NCI-H2107 treated with DMSO at 0.1 percent for 48 hours (cell line): Measurements from ENCODE around the gene CEP112.

ENCODE experiments used
- DNase-seq: peaks from one replicate; lab custom pipeline; 2025; ENCODE audit not compliant: unreplicated experiment; lab: John Stamatoyannopoulos, UW

CEP112 gene

DNA sequence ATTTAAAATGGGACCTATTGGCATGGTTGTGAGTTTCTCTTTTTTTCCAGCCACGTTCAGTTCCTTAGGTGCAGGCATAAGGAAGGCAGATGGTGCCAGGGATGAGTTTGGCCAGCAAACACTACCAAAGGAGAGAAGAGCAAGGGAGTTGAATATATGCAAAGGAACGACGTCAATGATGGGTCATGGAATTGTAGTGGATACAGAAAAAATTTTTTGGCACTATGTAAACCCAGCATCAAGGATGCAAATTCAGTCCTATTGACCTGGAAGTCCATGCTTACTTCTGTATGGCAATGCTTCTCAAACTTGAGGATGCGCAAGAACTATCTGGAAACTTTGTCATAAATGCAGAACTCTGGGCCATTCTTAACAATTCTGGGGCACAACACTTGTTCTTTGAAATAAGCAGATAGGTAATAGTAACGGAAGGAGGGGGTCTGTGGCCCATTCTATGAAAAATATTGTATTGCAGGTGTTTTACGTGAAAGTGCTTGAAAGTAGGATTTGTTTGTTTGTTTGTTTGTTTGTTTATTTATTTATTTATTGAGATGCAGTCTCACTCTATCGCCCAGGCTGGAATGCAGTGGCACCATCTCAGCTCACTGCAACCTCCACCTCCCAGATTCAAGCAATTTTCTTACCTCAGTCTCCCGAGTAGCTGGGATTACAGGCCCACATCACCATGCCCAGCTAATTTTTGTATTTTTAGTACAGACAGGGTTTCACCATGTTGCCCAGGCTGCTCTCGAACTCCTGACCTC lies 19.3 kb upstream of the CEP112 start:
- DNase-seq = no peak

- no peak for DNase-seq
Observed at GRCh38 chr17:66210208-66210574, 18.3 kb upstream of the CEP112 start.

GRCh38 chr17:66207936-66208335 lies 16.0 kb upstream of the CEP112 start:
- DNase-seq = no peak

DNA sequence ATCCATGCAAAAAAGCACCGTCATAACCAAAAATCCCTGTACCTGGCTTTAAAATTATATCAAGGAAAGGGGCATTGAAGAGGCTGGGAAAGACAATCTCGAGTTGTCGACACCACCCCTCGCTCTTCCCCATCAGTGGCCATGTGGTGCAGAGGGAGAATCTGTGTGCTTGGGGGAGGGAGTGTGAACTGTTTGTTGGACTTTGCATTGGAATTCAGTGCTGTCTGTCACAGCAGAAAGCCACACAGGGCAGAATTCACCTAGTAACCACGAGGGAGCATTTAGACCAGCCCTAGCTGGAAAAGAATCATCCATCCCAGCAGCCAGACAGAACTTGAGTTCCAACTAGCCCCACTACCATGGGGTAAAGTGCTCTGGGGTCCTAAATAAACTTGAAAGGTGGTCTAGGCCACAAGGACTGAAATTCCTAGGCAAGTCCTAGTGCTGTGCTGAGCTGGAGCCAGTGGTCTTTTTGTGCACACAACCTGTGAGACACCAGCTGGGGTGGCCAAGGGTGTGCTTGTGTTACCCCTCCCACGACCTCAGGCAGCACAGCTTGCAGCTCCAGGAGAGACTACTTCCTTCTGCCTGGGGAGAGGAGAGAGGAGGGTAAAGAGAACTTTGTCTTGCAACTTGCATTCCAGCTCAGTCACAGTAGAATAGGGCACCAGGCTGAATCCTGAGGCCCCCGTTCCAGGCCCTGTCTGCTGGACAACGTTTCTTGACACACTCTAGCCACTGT lies 11.5 kb upstream of the CEP112 start:
- DNase-seq = no peak

- DNase-seq = peak; percentile 47
Observed at GRCh38 chr17:66200685-66201092, 8.8 kb upstream of the CEP112 start.

- DNase-seq = no peak
Observed at GRCh38 chr17:66198242-66198641, 6.3 kb upstream of the CEP112 start.

GRCh38 chr17:66192378-66192687 lies 400 bp upstream of the CEP112 start:
- DNase-seq = no peak

- no peak for DNase-seq
Observed at GRCh38 chr17:66190738-66191592, 968 bp downstream of the CEP112 start.

DNA sequence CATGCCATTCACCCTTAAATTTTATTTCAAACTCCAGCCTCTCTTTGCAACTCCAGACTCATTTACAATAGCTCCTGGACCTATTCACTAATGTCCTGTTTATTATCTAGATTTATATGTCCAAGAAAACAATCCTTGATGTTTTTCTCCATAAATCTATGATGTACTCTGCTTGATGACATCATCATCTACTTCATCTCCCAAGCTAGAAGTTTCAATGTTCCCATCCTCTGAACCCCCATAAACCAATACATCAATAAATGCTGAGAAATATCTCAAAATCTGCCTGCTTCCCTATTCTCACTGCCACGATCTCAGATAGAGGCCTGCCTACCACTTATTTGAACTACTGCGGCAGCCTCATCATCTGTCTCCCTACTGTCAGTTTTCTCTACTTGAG lies 4.2 kb downstream of the CEP112 start:
- no peak for DNase-seq

DNA sequence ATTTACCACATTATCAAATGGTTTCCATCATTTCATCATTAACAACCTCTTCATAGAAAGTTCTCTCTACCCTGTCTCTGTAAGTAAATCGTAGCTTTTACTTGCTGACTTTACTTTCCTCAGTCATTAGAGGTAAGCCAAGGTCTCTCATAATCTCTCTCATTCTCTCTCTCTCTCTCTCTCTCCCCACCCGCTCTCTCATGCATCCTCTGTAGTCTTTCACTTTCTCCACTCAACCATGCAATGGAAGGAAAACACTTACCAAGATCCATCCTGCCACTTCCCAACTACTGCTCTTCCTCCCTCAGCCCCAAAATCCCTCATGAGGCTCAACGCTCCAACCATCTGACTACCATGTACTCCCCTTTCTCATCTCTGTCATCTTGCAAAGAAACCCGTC lies 6.1 kb downstream of the CEP112 start:
- DNase-seq = peak; percentile 17

DNA sequence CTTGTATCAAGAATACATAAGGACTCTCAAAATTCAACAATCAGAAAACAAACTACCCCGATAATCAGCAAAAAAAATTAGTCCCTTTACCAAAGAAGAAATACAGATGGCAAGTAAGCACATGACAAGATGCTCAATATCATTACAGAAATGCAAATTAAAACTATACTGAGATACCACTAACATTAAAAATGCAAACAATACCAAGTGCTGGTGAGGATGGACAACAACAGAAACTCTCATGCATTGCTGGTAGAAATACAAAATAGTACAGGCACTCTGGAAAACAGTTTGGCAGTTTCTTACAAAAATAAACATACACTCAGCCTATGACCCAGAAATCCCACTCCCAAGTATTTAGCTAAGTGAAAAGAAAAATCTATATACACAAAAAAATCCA lies 7.5 kb downstream of the CEP112 start:
- DNase-seq = no peak

DNA sequence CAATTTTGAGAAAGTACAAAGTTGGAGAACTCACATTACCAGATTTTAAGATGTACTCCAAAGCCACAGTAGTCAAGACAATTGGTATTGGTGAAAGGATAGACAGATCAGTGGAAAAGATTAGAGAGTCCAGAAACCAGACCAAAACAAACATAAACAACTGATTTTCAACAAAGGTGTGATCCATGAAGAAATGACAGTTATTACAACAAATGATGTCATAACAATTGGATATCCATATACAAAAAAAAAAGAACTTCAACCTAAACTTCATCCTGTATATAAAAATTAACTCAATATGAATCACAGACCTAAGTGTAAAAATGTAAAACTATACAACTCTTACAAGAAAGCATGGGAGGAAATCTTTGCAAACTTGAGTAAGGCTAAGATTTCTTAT lies 8.4 kb downstream of the CEP112 start:
- no peak for DNase-seq

DNA sequence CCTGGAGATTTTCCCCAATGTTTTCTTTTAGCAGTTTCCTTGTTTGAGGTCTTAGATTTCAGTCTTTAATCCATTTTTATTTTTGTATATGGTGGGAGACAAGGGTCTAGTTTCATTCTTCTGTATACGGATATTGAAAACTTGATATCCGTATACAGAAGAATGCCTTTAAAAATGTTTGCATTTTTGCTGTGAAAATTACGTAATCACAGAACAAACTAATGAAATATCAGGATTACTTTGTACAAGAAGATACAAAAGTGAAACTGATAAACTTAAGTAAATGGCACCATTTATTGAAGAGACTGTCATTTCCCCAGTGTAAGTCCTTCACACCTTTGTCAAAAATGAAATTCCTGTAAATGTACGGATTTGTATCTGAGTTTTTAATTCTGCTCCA lies 13.3 kb downstream of the CEP112 start:
- no peak for DNase-seq

DNA sequence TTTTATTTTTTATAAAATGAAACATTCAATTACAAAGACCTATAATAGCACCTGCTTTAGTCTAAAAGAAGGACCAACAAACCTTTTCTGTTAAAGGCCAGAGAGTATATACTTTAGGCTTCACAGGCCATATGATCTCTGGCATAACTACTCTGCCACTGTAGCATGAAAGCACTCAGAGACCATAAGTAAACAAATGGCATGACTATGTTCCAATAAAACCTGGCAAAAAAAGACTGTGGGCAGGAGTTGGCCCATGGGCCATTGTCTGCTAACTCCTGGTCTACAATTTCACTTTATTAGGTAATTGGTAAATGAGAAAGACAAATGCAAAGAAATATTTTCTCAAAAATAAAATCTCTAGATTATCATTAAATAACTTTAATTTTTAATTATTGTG lies 14.9 kb downstream of the CEP112 start:
- DNase-seq = peak; percentile 94

- no peak for DNase-seq
Observed at GRCh38 chr17:66175892-66176291, 16.0 kb downstream of the CEP112 start.

GRCh38 chr17:66172691-66173223 lies 19.2 kb downstream of the CEP112 start:
- no peak for DNase-seq

GRCh38 chr17:66172144-66172543 lies 19.8 kb downstream of the CEP112 start:
- no peak for DNase-seq

- no peak for DNase-seq
Observed at GRCh38 chr17:66171692-66172091, 20.2 kb downstream of the CEP112 start.

GRCh38 chr17:66171172-66171571 lies 20.8 kb downstream of the CEP112 start:
- no peak for DNase-seq

DNA sequence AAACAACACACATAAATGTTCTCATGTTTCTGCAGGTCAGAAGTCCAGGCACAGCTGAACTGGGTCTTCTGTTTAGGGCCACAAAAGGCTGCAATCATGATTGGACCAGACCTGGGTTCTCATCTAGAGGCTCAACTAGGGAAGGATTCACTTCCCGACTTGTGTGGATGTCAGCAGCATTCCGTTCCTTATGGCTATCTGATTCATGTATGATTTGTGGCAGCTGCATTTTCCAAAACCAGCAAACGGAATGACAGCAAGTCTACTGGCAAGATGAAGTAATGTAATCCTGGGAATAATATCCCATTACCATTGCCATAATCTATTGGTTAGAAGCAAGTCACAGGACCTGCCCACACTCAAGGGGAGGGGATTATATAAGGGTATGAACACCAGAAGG lies 22.1 kb downstream of the CEP112 start:
- DNase-seq = no peak

DNA sequence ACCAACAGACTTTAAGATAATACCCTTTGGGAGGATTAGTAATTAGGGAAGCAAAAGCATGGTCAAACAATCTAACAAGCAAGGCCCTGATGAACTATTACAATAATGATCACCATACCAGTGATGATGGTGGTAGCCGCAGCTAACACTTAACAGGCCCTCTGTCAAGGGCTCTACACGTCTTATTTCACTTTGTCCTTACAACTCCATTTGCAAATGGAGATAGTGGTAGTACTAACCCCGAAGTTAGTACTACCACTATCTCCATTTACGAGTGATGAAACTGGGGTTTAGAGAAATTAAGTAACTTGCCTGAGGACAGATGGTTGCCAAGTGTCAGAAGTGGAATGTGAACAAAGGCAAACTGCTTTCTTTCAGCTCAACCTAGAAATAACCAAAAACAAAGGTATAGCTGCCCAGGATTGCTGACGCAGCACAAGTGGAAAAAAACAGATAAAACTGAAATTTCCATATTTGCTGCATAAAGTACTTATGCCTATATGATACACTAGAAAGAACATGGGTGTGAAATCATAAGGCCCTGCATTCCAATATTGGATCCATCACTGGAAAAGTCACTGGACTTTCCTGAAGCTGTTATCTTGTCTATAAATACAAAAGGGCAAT lies 24.6 kb downstream of the CEP112 start:
- no peak for DNase-seq
